Measurements from ENCODE around the gene BANF2. TPM values are rescaled to one million over a fixed set of nuclear protein-coding genes. Genes with fewer than 3 reads are reported as not detected.
A peak's percentile ranks its signal among the peaks of the same experiment; 100 is the strongest.

The BANF2 gene
- total RNA-seq, 1 experiment from 2014 or later, result not detected

DNA sequence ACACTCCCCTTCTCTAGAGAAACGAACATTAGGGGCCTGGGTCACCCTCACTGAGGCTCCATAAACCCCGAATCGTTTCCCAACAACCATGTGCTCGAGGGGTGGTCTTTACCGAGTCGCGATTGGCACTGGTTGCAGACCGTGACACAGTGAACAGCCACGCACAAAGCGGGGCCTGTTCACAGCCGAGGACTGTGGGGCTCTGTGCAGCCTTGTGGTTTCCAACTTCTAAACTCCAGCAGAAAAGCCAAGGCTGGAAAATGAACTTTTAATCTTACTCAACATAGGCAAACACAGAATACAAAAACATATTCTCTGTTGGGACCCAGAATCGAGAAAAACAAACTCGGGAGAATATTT, 36.7 kb upstream of the BANF2 start:
- no peak for DNase-seq (ENCODE audit: low spot score)
- in situ Hi-C loops (cut with HindIII; ENCODE audit: low sequenced_read_pairs), result no loop called here

DNA sequence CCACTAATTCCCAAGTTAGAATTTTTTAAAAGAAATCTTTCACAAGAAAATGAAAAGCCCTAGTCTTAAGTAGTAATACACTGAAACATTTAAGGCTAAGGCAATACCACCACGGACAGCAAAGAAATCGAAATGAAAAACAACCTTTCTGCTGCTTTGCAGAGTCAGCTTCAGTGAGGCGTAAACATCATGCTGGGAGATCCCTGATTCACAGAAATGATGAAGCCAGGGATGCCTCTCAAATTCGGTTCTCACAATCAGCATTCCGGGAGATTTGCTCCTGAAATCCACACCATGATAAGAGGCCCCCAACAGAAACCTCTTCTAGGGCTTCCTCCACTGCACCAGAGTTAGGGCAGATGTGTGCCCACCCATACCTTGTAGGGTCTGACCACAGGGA, 36.3 kb upstream of the BANF2 start:
- in situ Hi-C loops (cut with HindIII; ENCODE audit: low sequenced_read_pairs), result no loop called here
- DNase-seq (ENCODE audit: low spot score), result peak; percentile 29

DNA sequence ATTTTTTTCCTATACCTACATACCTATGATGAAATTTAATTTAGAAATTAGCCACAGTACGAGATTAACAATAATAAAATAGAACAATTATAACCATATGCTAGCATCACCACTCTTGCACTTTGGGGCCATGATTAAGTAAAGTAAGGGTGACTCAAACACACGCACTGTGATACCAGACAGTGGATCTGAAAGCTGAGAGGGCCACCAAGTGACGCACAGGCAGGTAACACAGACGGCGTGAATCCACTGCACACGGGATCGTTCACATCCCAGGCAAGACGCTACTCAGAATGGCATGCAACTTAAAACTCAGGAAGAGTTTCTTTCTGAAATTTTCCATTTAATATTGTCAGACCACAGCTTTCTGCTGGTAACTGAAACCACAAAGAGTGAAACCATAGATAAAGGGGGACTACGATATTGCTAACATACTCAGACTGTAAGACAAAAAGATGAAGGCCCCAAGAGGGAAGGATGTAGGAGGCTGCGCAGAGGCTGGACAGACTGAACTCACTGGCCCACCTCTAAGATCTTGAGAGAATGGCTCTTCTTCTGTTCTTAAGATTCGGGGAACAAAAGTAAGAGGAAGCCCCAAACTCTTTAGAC, 35.6 kb upstream of the BANF2 start:
- no peak for DNase-seq (ENCODE audit: low spot score)
- in situ Hi-C loops (cut with HindIII; ENCODE audit: low sequenced_read_pairs), result no loop called here

DNA sequence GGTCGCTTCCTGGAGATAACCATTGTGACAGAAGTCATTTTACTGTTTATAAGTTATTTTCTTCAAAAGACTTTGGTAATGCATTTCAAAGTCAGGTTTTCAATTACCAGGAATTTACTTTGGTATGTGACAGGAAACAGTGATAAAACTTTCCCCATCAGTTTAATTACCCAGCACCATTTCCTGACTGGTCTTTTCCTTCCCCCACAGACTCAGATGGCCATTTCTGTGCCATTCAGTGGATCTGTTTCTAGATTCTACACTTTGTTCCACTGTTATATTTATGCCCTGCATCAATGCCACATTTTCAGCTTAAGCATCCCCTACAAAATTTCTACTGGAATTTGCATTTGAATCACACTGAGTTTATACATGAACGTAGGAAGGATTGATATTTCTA, 34.0 kb upstream of the BANF2 start:
- in situ Hi-C loops (cut with HindIII; ENCODE audit: low sequenced_read_pairs), result no loop called here

DNA sequence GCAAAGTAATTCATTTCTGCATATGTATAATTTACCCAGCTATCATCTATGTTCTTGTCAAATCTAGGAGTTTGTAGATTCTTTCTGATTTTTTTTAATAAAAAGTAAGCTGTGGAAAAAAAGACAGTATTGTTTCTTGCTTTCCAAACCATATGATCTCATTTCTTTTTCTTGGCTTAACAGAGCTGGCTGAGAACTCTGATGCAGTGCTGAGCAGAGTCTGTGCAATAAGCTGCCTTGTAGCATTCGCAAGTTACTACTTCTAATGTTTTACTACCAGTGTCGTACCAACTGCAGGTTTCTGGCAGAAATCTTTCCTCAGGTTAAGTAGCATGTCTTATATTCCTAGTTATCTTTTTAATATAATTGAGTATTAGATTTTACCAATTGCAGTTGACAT, 33.3 kb upstream of the BANF2 start:
- in situ Hi-C loops (cut with HindIII; ENCODE audit: low sequenced_read_pairs), result no loop called here
- no peak for DNase-seq (ENCODE audit: low spot score)

More for the DNA sequence above, 34.0 kb upstream of the BANF2 start:
- no peak for DNase-seq (ENCODE audit: low spot score)

DNA sequence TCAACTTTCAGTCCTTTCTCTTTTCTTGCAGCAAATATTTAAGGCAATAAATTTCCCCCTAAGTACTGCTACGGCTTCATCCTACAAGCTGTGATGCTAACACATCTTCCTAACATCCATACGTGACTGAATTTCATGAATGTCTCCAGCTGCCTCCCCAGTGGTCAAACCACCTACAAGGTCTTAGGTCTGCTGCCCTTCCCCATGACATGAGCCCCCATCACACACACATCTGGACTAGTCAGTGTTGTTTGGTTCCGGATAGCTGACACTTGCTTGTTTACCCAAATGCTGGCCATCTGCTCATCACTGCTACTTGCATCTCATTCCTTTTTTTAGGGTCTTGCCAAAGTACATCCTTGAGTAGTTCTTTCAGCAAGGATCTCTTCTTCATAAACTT, 32.3 kb upstream of the BANF2 start:
- no peak for DNase-seq (ENCODE audit: low spot score)
- in situ Hi-C loops (cut with HindIII; ENCODE audit: low sequenced_read_pairs), result no loop called here

DNA sequence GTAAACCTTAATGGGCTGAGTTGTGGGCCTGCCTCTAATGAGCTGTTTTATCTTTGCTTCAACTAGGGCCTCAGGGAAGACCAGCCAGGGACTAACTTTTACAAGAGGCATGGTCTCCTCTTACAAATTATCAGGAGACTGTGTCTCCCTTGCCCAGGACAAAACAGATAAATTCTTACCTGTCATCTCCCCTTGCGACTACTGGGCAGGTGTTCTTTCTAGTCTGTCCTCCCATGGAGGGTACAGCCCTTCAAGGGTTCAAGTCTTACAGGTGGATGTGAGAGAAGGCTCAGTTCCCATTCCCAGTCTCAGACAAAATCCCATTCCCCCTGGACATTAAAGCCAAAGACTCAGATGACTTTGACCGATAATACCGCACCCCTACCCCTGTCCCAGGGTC, 31.3 kb upstream of the BANF2 start:
- in situ Hi-C loops (cut with HindIII; ENCODE audit: low sequenced_read_pairs), result no loop called here
- DNase-seq (ENCODE audit: low spot score), result no peak

DNA sequence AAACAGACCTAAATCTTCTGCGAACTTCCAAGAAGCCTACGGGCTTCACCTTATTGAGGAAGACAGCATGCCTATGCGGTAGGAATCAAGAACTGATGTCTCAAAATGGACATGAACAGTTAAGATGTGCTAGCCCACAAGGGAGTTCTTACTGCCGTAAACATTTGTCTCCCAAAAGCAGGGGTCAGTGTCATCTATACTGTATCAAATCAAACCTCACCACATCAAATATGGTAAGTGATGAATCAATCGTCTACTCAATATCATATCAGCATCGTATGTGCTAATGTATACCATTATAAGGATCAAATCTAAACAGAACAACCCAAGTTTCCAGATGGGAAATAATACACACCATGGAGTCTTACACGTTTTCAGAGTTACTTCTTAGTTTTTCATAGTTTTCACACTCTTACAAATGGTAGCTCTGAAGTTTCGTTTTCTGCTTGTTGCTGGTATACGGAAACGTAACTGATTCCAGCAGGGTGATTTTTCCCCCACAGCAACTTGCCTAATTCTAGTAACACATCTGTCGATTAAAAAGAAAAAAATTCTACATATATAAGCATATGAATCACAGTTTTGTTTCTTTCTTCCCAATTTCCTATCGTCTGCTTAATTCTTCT, 30.3 kb upstream of the BANF2 start:
- DNase-seq (ENCODE audit: low spot score), result no peak
- in situ Hi-C loops (cut with HindIII; ENCODE audit: low sequenced_read_pairs), result no loop called here

DNA sequence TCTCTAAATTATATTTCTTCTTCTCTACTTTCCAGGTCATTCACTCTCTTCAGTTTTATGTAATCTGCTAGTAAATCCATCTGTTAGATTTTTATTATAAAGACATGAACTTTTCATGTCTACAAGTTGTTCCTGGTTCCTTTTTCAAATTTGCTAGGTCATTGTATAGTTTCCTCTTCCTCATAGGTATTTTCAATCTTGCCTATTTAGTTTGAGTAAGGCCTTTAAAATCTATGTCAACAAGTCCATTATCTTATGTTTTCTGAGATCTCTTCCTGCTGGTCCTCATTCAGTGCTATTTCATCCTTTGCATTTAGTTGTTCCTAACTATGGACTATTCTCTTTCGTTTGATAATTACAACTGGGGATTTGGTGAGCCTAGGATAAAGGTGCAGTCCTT, 28.8 kb upstream of the BANF2 start:
- in situ Hi-C loops (cut with HindIII; ENCODE audit: low sequenced_read_pairs), result no loop called here
- DNase-seq (ENCODE audit: low spot score), result no peak

DNA sequence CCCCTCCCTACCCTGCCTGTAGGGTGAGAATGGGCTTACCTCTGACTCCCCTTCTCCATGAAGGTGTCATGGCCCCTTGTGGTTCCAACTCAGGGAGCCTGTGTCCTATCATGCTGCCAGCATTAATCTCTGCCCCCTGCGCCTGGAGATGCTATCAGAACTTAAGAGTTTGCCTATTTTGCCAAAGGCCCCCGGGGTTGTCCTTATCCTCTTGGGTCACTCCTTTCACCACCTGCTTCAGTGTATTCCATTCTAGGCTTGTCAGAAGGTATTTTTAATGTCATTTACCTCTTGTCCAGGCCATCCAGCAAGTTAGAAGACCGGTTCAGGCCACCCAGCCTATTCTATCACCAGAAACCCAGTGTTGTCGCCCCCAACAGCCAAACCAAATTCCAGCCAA, 28.2 kb upstream of the BANF2 start:
- in situ Hi-C loops (cut with HindIII; ENCODE audit: low sequenced_read_pairs), result no loop called here

DNA sequence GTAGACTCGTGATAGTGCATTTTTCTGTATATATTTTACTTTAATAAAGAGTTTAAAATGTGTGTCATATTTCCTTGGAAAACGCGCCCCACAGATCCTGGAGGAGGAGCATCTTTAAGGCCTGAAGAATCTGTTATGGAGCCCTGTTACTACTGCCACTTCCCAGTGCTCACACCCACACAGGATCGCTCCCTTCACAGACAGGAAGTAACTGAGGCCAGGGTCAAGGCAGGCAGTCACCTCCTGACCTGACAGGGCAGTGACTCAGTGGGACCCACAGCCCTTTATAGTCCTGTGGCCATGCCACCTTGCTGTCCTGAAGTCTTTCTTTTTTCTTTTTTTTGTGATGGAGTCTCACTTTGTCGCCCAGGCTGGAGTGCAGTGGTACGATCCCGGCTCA, 26.7 kb upstream of the BANF2 start:
- DNase-seq (ENCODE audit: low spot score), result no peak
- in situ Hi-C loops (cut with HindIII; ENCODE audit: low sequenced_read_pairs), result no loop called here

More for the DNA sequence above, 28.2 kb upstream of the BANF2 start:
- no peak for DNase-seq (ENCODE audit: low spot score)

DNA sequence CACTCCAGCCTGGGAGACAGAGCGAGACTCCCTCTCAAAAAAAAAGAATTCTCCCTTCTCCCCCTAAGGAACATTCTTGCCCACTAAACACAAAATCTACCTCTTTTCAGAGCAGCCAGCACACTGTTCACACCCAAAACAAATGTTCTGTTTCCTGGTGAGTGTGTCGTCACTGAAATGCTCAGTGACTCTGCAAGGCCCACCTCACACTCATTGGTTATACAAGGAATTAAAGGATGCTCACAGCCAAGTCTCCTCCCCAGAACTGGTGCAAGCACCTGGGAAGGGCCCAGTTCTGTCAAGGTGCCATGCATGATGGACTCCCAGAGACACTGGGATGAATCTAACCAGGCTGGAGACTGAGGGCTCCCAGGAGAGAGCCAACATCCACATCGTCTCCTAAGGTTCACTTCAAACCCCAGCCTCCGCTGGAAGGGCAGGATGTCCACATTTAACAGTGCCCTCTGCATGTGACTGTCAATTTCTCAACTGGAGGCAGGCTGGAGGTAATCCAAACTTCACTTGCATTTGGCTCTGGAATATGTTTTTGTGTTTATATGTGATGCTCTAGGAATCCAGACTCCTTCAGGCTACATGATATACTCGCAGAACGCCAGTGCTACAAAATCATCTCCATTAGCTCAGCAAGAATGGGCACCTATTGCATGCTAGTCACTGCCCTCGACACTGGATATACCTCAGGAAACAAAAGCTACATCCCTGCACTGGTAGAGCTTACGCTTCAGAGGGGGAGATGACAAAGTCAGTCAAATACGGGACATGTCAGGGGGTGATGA, 24.8 kb upstream of the BANF2 start:
- in situ Hi-C loops (cut with HindIII; ENCODE audit: low sequenced_read_pairs), result no loop called here

DNA sequence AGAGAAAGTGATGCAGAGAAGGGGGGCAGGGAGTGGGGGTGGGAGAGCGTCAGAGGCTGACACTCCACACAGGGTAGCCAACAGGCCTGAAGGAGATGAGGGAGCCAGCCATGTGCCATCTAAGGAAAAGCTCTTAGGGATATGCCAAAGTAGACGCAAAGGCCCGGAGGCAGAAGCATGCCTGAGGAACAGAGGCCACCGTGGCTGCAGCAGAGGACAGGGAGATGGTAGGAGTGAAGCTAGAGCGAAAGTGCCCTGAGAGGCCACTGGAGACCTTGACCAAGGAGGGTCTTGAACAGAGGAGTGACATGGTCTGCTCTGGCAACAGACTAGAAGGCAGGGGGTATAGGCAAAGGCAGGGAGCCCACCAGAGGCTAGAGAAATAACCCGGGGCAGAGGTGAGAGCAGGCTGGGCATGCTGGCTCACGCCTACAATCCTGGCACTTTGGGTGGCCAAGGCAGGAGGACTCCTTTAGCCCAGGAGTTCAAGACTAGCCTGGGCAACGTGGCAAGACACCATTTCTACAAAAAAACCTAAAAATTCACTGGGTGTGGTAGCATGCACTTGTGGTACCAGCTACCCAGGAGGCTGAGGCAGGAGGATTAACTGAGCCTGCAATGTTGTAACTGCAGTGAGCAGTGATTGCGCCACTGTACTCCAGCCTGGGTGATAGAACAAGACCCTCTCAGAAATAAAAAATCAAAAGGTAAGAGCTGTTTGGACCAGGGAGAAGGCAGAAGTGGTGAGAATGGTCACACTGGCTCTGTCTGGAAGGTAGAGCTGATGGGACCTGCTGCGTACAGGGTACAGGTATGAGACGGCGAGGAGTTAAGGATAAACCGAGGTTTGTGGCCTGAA, 24.0 kb upstream of the BANF2 start:
- in situ Hi-C loops (cut with HindIII; ENCODE audit: low sequenced_read_pairs), result no loop called here
- no peak for DNase-seq (ENCODE audit: low spot score)

More for the DNA sequence above, 24.8 kb upstream of the BANF2 start:
- DNase-seq (ENCODE audit: low spot score), result no peak

DNA sequence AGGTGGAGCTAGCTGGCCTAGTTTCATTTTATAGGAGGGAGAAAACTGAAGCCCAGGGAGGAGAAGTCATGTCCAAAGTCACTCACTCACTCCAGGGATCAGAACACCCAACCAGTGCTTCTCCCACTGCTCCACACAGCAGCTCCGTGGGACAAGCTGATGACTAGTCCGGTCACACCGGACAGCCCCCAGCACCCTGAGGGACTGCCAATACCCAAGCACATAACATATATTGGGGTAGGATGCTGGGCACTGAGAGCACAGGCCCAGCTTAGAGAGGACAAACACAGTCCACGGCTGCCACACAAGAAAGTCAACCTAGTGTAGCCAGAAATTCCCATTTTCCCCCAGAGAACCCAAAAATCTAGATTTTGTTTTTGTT, 23.4 kb upstream of the BANF2 start:
- in situ Hi-C loops (cut with HindIII; ENCODE audit: low sequenced_read_pairs), result no loop called here
- no peak for DNase-seq (ENCODE audit: low spot score)

DNA sequence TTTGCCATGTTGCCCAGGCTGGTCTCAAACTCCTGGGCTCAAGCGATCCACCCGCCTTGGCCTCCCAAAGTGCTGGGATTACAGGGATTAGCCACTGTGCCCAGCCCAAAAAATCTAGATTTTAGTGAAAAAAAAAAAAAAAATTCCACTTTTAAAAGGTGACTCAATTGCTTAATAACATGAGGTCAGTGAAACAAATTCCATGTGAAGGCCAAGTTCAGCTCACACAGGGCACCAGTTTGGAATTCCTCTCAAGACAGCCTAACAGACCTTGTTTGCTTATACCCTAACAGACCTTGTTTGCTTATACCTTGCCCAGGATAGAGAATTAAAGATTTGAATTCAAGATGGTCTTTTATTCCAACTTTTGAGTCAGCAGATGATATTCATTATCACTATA, 22.8 kb upstream of the BANF2 start:
- in situ Hi-C loops (cut with HindIII; ENCODE audit: low sequenced_read_pairs), result no loop called here
- no peak for DNase-seq (ENCODE audit: low spot score)

DNA sequence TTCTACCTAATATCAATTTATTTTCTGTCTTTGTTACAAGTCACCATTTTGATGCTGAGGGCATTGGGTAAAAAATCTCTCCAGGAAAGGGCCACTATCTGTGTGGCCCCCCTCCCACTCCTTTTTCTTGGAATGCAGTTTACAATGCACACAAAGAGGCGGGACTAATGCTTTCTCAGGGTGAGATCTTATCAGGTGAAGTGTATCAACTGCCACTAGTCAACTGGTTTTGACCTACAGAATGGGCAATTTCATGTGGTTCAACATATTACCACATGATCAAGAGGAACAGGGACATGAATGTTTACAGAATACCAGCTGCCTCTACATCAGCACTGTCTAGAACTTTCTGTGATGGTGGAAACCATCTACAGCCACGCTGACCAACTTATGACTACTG, 21.5 kb upstream of the BANF2 start:
- in situ Hi-C loops (cut with HindIII; ENCODE audit: low sequenced_read_pairs), result no loop called here
- no peak for DNase-seq (ENCODE audit: low spot score)

DNA sequence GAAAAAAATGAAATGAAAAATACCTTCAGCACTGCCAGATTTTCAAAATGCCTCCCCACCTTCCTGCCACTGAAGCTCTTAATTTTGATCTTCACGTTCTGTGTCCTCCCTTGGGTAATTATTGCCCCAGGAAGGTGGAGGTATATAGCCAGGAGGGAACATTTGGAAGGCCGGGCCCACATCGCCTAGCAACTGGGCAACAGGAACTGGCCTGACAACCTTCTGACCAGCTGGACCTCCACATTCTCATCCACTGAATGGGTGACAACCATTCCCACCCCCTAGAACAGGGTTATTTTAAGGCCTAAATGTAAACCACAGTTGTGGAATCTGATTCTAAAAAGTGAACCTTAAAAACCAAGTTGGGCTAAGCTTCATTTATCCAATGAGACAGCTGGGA, 20.9 kb upstream of the BANF2 start:
- in situ Hi-C loops (cut with HindIII; ENCODE audit: low sequenced_read_pairs), result no loop called here
- no peak for DNase-seq (ENCODE audit: low spot score)

DNA sequence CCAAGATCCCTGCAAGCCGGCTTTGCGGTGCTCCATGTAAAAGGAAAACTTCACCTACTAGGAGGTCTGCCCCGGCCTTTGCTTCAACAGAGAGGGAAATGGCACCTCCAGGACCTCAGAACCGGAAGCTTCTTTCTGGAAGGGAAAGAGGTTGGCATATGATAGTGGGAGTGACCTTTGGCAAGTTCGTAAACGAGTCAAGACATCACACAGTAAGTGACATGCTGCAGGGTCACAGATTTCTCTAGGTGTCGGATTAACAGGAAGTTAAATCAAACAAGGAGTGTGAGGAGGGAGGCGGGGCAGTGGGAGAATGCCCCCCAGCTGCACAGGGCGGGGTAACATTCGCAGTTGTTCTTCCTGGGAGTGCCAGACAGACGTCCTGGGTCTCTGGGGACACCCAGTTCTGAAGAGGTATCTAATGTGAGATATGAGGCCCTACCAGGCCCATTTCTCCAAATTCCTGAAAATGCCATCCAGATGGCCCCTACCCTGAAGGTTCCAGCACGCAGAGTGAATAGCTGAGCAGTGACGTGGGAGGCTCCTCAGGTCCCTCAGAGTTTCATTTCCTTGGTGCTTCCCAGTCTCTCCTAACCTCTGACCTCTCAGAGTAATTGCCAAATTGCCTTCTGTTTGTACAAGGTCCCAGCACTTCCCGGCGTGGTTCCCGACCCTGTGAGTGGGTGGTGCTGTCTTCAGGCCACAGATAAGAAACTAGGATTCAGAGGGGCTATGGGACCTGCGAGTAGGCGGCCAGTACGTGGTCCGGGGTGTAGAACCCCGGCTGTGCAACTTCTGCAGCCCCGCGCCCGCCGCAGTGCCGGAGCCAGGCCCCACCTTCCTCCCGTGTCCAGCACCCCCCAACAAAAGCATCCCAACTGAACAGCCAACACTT, 19.6 kb upstream of the BANF2 start:
- peak; percentile 23 for DNase-seq (ENCODE audit: low spot score)
- in situ Hi-C loops (cut with HindIII; ENCODE audit: low sequenced_read_pairs), result no loop called here

Data from G401 (cell line).